Measurements from ENCODE around the gene STX2.
A peak's percentile ranks its signal among the peaks of the same experiment; 100 is the strongest.

Gene STX2

DNA sequence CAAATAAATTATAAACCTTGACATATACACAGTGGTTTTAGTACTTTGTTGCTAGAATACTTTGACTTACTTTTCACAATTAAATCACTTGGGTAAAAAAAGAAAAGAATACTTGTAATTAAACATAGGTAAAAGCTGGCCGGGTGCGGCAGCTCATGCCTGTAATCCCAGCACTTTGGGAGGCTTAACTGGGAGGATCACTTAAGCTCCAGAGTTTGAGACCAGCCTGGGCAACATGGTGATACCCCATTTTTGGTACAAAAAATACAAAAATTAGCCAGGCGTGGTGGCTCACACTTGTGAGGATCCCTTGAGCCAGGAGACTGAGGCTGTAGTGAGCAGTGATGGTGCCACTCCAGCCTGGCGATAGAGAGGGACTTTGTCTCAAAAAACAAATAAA is 7.8 kb downstream of the STX2 start:
- no peak for DNase-seq (ENCODE audit: low read depth)

DNA sequence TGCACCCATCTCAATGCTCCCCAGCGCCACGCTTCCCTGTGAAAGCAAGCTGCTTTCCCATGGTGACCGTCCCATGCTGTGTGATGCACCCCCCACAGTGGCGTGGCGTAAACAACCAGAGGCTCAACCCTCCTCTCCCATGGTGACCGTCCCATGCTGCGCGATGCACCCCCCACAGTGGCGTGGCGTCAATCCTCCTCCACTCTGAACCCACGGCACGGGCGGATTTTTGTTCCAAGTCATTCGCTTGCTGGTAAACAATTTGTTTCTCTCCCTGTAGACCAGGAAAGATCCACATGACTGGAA is 8.9 kb downstream of the STX2 start:
- no peak for DNase-seq (ENCODE audit: low read depth)

DNA sequence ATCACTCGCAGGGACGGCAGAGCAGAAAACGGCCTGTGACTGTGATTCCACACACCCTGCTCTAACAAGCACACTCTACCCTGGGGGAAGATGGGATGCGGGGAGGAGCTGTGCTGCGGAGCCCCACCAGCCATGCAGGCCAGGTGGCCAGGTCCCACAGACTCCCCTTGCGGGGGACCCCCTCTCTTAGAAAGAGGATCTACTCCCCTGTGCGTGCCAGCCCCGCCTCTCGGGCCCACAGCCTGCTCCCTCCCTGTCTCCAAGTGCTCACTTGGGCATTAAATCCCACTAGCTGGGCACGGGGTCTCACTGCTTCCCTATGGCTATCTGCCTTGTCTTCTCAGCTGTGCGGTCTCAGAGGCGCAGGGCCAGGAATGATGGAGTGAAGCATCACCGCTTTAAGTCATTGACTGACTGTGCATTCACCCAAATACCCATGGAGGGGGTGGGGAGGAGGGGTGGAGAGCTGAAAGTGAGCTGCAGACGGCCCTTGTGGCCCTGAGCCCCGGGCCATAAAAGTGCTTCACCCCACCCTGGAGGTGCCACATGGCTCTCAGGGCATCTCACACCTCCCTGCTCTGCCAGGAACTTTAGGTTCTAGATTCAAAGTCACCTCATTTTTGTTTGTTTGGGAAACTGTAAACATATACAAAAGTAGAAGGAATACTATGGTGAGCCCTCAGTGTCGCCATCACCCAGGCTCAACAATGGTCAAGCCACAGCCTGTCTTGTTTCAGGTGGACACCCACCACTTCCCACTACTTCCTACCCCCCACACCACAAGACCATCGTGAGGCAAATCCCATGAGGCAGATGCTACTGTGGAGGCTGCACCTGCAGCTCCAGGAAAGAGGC is 9.4 kb downstream of the STX2 start:
- no peak for DNase-seq (ENCODE audit: low read depth)

DNA sequence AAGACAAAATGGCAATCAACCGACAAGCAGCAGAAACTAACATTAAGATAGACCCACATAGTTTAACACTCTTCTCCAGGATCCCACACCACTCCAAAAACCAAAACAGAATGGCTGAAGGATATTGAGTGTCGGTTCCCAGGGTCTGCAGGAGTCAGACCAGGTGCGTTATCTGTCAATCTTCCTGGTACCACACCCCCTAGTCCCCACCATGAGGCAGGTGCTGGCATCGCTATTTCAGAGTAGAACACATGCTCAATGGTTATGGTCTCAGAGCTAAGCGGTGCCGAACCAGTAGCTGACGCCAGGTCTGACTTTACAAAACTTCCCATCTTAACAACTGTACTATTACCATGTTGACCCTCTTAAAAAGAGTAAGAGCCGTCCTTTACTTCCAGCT is 10.2 kb downstream of the STX2 start:
- no peak for DNase-seq (ENCODE audit: low read depth)

DNA sequence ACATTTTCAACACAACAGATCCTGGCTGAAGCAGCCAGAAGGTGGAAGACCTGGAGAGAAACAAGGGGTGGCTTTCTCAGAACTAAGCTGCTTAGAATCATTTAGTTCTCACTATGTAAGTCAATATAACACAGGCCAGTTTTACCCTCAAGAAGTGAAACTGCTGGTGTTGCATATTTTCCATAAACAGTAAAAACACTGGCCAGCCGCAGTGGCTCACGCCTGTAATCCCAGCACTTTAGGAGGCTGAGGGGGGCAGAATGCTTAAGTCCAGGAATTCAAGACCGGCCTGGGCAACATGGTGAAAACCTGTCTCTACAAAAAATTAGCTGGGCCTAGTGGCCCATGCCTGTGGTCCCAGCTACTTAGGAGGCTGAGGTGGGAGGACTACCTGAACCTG is 11.6 kb downstream of the STX2 start:
- DNase-seq (ENCODE audit: low read depth): no peak

DNA sequence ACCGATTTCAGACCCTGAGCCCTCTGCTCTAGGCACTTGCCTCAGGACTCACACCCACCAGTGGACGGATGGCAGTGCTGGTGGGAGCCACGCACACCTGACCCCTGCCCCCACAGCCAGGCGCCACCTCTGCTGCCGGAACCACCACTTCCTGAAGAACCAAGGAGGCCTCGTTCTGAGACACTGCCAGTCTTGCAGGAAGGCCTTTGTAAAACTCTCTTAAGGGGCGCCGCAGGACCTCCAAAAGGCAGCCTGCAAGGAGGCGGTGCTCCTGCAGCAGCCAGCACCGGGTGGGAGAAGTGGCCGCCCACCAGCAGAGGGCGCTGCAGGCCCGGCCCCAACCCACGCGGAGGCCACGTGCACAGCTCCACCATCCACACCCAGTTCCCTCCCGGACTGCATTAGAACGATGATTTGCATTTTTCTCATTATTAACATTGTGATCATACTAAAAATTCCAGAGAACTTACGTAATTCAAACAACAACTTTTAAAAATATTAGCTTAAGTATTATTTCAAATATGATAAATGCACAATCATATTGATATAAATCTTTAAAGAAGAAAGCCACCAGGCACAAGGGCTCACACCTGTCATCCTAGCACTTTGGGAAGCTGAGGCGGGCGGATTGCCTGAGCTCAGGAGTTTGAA is 12.8 kb downstream of the STX2 start:
- peak; percentile 58 for DNase-seq (ENCODE audit: low read depth)

DNA sequence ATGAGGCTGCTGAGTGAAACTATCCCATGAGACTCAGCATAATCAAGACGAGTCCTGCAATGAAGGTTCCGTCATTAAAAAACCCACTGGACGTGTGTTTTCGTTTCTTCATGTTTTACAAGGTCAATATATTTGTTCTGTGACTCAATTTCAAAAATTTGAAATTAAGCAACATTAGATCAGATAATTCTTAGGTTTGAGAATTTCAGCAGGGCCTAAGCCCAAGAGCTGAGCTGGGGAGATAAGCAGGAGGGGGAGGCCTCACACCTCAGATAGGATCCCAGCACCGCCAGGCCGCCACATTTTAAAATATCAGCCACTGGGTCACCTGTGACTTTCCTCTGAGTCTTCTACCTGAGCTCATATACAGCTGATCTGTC is 13.3 kb downstream of the STX2 start:
- DNase-seq (ENCODE audit: low read depth): no peak

DNA sequence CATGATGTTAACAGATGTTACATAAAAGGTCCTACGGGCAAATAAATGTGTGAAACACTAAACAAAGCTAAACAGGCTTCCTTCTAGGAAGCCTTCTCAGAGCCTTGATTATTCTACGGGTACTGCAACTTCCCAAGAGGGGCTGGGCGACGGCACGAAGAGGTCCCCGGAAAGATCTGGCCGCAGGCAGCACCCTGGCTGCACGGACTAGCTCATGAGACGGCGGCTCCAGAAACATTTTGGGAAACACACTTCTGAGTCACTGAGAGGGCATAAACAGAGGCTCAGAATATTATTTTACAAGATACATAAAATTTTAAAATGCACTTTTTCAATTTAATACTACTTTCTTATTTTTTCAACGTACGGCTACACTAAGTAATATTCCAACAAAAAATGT is 19.4 kb downstream of the STX2 start:
- DNase-seq (ENCODE audit: low read depth): no peak

DNA sequence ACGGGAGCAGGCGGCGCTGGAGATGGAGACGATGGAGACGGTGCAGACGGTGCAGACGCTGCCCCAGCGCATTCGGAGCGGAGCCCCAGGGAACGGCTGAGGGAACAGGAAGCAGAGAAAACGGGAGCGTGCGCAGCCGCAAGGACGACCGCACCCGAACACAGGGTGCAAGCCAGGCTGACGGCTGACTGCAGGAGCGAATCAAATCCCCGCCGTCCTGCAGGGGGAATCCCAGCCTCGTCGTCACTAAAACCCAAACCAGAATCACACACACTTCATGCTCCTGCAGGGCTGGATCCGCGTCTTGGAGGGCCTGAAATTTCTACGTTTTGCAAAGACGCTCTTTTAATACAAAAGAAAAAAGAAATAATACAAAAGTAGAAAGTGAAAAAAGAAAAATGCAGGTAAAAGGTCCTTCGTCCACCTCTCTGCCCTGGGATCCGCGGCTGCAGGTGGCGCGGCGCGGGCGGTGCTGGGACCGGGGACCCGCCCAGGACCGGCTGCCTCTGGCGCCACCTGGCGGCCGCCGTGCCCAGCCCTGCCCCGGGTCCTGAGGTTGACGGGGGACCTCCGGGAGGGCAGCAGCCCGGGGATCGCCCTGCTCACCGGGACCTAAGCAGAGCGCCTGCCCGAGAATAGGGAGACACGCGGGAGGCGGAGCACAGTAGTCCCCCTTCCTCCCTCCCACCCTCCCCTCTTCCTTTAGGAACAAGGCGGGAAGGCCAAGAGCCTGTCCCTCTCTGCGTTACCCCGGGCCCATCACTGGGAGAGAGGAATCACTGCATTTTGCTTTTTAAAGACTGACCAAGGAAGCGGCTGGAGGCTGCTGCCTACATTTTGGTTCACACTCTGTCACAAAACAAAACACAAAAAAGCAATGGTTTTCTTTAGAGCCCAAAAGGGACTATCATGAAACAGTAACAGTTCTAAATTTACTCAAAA is 20.1 kb downstream of the STX2 start:
- peak; percentile 56 for DNase-seq (ENCODE audit: low read depth)

DNA sequence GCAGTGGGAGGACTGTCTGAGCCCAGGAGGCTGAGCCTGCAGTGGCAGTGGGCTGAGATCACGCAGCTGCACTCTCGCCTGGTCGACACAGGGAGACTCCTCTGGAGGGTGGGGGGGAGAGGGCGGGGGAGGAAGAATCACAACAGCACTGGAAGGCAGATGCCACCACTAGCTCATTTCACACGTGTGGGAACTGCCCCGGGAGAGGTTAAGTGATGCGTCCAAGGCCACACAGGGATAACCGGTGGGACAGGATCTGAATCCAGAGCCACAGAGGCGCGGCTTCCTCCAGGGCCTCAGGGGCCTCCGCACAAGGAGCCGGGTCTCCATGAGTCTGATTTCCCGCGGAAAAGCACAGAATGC is 20.8 kb downstream of the STX2 start:
- no peak for DNase-seq (ENCODE audit: low read depth)

DNA sequence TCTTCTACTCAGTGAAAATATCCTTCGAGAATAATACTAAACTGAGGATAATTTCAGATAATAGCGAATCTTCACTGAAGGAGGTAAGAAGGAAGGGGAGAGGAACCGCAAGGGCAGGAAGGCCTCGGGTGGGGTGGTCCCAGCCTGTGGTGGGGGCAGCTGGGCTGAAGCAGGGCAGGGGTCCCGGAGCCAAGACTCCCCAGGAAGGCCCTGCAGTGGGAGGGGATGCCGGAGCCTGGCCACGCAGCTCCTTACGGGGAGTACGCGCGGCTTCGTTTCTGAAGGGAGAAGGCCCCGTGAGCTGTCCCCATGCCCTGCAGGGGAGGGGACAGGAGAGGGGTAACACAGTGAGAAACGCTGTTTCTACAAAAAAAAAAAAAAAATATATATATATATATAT is 21.2 kb downstream of the STX2 start:
- DNase-seq (ENCODE audit: low read depth): no peak

DNA sequence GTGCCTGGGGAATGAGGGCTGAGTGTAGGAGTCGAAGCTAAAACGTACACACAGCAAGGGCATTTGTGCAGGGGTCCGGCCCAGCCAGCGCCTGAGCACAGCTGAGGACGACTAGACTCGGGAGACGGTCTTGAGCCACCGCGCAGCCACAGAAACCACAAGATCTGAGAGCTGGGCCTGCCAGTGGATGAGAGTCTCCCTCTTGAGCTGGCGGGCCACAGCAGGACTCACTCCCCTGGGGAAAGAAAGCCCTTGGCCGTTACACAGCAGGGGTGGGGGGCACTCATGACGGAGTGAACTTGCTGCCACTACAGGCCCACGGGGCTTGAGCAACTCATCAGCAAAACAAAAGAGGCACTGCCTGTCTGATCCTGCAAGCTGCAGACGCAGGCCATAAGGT is 23.0 kb downstream of the STX2 start:
- no peak for DNase-seq (ENCODE audit: low read depth)

DNA sequence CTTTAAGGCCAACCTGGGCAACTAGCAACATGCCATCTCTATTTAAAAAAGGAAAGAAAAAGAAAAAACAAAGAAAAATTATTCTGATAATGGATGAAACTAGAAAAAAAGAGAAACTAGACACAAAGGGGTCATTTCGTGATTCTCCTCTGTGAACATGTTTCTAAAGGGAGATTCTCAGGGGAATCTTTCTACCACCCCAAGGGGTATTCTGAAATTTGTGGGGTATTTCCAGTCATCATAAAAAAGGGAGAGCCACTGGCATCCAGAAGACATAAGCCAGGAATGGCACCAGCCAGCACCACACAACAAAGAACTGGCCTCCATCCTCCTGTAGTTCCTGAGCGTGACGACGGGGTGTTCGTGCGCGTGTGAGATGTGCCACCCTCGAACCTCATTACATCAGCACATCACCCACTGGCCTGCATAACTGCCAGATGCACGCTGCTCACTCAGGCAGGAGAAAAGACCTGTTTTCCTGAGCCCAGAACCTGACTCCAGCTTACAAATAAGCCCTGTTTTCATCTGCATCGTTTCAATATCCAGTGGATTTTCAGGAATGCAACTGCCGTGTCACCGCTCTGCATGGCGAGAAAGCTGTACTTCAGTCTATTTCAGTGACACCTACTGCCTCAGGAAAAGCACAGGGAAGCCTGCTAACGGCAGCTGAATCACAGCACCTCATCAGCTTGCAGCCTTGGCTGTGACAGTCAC is 23.9 kb downstream of the STX2 start:
- no peak for DNase-seq (ENCODE audit: low read depth)

DNA sequence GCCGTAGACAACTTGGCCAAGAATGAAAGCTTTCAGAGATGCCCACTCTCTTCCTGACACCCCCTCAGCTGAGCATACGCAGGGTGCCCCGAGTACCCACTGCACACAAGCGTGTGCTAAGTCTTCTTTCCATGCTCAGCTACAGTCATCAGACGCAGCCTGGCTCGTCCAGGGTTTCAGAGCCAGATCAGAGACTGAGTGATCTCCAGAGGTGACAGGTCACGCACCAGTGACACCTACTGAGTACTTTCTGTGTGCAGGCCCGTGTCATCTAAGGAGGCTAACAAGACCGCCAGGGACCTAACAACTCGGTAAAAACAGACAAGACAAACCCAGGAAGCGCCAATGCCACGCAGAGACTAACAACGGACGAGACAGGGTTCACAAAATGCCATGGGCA is 25.1 kb downstream of the STX2 start:
- no peak for DNase-seq (ENCODE audit: low read depth)

DNA sequence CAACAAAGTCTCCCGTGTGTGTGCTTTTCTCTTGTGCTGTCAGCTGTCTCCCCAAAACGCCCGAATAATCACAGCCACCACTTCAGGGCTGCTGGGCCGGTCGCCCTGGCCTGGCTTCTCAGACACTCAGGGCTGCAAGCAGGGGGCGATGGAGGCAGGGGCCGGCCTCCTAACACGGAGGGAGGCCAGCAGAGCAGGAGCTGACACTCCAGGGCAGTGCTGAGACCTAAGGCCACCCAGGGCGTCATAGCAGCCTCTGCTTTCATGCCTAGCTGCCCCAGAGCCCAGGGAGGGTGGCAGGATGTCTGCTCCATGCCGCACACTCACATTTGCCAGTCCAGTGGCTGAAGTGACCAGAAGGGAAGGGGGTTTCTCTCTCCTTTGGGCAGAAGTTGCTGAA is 25.6 kb downstream of the STX2 start:
- DNase-seq (ENCODE audit: low read depth): no peak

DNA sequence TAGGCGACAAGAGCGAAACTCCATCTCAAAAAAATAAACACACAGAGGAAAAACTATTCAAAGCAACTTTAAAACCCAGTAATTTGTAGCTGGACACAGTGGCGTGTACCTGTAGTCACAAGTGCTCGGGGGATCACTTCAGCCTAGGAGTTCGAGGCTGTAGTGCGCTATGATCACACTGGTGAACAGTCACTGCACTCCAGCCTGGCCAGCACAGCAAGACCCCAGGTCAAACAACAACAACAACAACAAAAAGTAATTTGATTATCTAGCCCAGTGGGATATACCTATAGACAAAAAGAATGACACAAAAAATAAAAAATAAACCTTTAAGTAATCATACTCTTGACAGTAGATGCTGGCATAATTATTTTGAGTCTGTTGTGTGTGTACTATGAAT is 29.3 kb downstream of the STX2 start:
- no peak for DNase-seq (ENCODE audit: low read depth)

DNA sequence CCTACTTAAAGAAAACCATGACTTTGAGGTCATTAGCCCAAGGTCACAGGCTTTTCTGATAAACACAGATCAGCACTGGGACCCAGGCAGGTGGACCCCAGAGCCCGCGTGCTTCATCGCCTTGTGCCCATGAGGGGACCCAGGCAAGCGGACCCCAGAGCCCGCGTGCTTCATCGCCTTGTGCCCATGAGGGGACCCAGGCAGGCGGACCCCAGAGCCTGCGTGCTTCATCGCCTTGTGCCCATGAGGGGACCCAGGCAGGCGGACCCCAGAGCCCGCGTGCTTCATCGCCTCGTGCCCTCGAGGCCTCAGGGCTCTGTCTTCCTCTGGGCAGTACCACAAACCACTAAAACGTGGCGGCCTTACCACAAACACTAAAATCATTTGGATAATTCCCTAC is 31.7 kb downstream of the STX2 start:
- no peak for DNase-seq (ENCODE audit: low read depth)

DNA sequence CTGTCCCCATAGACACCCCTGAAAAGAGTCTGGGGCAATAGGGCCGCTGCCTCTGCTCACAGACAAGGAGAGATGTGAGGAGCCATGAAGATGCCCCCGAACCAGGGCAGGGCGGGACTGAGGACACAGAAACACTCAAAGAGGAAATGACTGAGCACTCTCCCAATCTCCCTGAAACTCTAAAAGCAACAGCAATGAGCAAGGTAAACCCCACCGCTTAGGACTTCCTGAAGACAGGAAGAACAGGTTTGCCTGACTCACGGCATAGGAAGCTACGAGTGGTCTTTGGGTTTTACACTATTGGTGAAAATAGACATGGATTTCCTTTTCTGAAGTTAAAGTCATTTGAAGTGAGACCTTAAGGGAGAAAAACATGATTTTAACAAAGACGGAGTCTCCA is 32.5 kb downstream of the STX2 start:
- DNase-seq (ENCODE audit: low read depth): no peak

DNA sequence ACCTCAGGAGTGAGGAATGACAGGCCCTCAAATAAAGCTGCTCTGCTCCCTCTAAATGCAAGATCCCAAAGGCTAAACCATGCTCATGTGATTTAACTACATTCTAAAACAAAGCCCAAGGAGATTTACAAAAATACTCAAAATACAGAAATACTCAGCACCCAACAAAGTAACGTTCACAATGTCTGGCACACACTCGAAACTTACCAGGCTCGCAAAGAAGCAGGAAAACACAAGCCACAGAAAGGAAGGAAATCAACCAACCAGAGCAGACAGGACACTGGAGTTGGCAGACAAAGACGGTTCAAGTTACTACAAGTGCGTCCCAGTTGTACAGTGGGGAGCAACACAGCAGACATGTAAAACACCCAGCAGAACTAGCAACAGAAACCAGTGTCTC is 33.4 kb downstream of the STX2 start:
- DNase-seq (ENCODE audit: low read depth): no peak

DNA sequence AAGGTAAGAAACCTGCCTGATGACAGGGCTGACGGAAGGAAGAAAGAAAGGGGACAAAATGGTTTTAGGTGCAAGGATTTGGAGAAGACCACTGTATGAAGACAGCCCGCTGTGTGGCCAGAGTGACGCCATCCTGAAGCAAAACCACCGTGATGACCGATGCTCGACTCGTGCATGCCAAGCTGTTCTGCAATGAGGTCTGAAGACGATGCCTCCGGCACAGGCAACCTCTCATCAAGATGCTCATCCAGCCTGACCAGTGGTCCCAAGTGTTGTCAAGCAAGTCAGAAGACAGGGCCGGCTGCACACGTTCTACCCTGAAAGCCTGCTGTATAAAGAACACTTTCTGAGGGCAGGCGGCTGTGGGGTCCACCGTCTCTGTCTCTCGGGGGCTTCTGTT is 34.8 kb downstream of the STX2 start:
- no peak for DNase-seq (ENCODE audit: low read depth)

DNA sequence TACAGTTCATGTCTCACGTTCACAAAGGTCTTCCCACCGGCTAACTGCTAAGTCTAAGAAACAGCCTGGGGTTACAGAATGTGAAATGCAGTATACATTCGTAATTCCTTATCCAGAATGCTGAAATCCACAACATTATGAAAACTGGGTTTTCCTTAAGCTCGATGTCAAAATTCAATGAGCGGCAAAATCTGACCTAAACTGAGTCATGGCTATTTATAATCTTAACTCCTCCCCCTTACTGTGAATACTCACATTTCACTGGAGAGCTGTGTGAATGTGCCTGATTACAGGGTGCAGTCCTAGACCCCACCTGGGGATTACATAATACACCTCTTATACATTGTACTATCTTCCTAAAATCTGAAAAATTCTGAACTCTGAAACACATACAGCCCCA is 35.3 kb downstream of the STX2 start:
- DNase-seq (ENCODE audit: low read depth): no peak

DNA sequence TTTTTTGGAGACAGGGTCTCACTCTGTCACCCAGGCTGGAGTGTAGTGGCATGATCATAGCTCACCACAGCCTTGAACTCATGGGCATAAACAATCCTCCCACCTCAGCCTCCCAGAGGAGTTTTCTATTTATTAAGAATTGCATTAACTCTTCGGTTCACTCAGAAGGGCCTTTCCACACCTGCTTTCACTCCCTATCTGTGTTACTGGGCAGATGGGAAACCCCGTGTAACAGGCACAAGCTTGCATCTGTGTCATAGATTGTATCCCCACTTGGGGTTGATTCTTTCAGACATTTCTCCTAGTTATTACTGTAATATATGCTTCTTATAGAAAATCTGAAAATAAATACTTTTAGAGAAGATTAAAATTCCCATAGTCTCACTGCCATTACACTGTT is 38.7 kb downstream of the STX2 start:
- no peak for DNase-seq (ENCODE audit: low read depth)

DNA sequence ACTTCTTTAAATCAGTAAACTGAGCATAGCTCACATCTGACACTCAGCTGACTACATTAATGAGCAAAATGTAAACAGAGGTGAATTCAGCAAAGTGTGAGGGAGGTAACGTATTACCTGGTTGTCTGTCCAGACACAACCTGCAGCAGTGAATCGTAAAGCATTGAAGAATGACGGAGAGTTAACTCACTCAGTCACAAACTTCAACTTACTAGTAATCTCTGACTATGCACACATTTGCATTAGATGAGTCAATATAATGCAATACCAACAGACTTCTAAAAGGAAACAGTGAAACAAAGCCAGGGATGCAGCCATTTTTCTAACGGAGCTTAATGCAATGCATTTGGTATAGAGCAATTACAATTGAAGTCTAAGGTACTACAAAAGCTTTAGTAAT is 40.0 kb downstream of the STX2 start:
- no peak for DNase-seq (ENCODE audit: low read depth)

Data from stimulated activated CD8-positive, alpha-beta memory T cell treated with anti-CD3 and anti-CD28 coated beads, Interleukin-7, amount 100 ng/mL, for 24 hours (primary cell).